Measurements from ENCODE around the gene TMEM201.

The TMEM201 gene

GRCh38 chr1:9626201-9626608 is 37.5 kb downstream of the TMEM201 start:
- DNase-seq (ENCODE audit: low read depth) = no peak
- no peak overlapping the region for H3K4me3 ChIP-seq (ENCODE audit: low read length)
- no peak for TF ChIP-seq CTCF (conservative IDR thresholded peaks at IDR 0.05; ENCODE audit: low read depth, low read length)

GRCh38 chr1:9628541-9629444 is 40.1 kb downstream of the TMEM201 start:
- no peak for DNase-seq (ENCODE audit: low read depth)

GRCh38 chr1:9629445-9630201 is 40.9 kb downstream of the TMEM201 start:
- H3K4me3 ChIP-seq (ENCODE audit: low read length) = no peak overlapping the region
- no peak for DNase-seq (ENCODE audit: low read depth)
- TF ChIP-seq CTCF (conservative IDR thresholded peaks at IDR 0.05; ENCODE audit: low read depth, low read length) = no peak

More at GRCh38 chr1:9628541-9629444, 40.1 kb downstream of the TMEM201 start:
- TF ChIP-seq CTCF (conservative IDR thresholded peaks at IDR 0.05; ENCODE audit: low read depth, low read length) = no peak
- no peak overlapping the region for H3K4me3 ChIP-seq (ENCODE audit: low read length)

- no peak overlapping the region for H3K4me3 ChIP-seq (ENCODE audit: low read length)
- TF ChIP-seq CTCF (conservative IDR thresholded peaks at IDR 0.05; ENCODE audit: low read depth, low read length) = no peak
- no peak for DNase-seq (ENCODE audit: low read depth)
Observed at GRCh38 chr1:9630331-9631111, 41.8 kb downstream of the TMEM201 start.

GRCh38 chr1:9631613-9632012 is 42.9 kb downstream of the TMEM201 start:
- TF ChIP-seq CTCF (conservative IDR thresholded peaks at IDR 0.05; ENCODE audit: low read depth, low read length) = no peak
- DNase-seq (ENCODE audit: low read depth) = no peak
- no peak overlapping the region for H3K4me3 ChIP-seq (ENCODE audit: low read length)

- TF ChIP-seq CTCF (conservative IDR thresholded peaks at IDR 0.05; ENCODE audit: low read depth, low read length) = no peak
- no peak overlapping the region for H3K4me3 ChIP-seq (ENCODE audit: low read length)
- no peak for DNase-seq (ENCODE audit: low read depth)
Observed at GRCh38 chr1:9633493-9633892, 44.8 kb downstream of the TMEM201 start.

Measured in retinal pigment epithelial cell (primary cell).